IMR-90 (cell line): Measurements from ENCODE around the gene SLC38A3. TPM values are rescaled to one million over a fixed set of nuclear protein-coding genes. Genes with fewer than 3 reads are reported as not detected.

Experiments used
- ATAC-seq: fragments of 200-7000 bp; cut with Tn5 transposase; 2 replicates; pipeline ENCODE4 v1.9.1; 2020; ENCODE audit warnings: low read depth, mild to moderate bottlenecking, moderate library complexity
- BruUV-seq: library from RNA; stranded (reverse); fragments of 400-500 nt; replicated peaks from 2 replicates; lab custom pipeline; 2021; lab: Mats Ljungman, UMichigan
- CTCF ChIA-PET: fragments of 300-600 bp; formaldehyde crosslinking; extraction: SDS; loops from one replicate; lab custom pipeline; 2021; ENCODE audit warnings: antibody characterized with exemption; lab: Yijun Ruan, JAX
- POLR2A ChIA-PET: fragments of 300-600 bp; sonication (Branson Sonifier 250); formaldehyde crosslinking; loops from one replicate; lab custom pipeline; 2022; ENCODE audit warnings: antibody characterized with exemption; ENCODE audit not compliant: unreplicated experiment; lab: Charles Lee
- DNase-seq: peaks from one replicate; pipeline ENCODE4 v3.0.0; 2013
- H2AFZ ChIP-seq: replicated peaks from 2 replicates; pipeline ENCODE3; 2013; ENCODE audit warnings: low read length, mild to moderate bottlenecking; ENCODE audit not compliant: poor library complexity
- H2AK5ac ChIP-seq: 2 replicates; pipeline ENCODE4 v1.6.1; 2013; ENCODE audit warnings: low read depth, low read length, inconsistent platforms
- H2AK9ac ChIP-seq: replicated peaks from 2 replicates; pipeline ENCODE3; 2013; ENCODE audit warnings: mild to moderate bottlenecking, low read depth, low read length, moderate library complexity; ENCODE audit not compliant: poor library complexity
- H2BK120ac ChIP-seq: 2 replicates; pipeline ENCODE4 v1.6.1; 2013; ENCODE audit warnings: low read depth, low read length, inconsistent platforms
- H2BK15ac ChIP-seq: 3 replicates; pipeline ENCODE4 v1.6.1; 2013; ENCODE audit warnings: low read depth, low read length, inconsistent platforms
- H2BK20ac ChIP-seq: 2 replicates; pipeline ENCODE4 v1.6.1; 2013; ENCODE audit warnings: low read depth, mild to moderate bottlenecking, inconsistent platforms, low read length, moderate library complexity
- H2BK5ac ChIP-seq: 2 replicates; pipeline ENCODE4 v1.6.1; 2013; ENCODE audit warnings: mild to moderate bottlenecking, low read depth, low read length, inconsistent platforms; ENCODE audit not compliant: poor library complexity, severe bottlenecking
- H3K14ac ChIP-seq: replicated peaks from 2 replicates; pipeline ENCODE4 v1.6.1; 2013; ENCODE audit warnings: low read depth, low read length, inconsistent platforms
- H3K18ac ChIP-seq: 2 replicates; pipeline ENCODE4 v1.6.1; 2013; ENCODE audit warnings: low read depth, low read length, control low read depth
- H3K23ac ChIP-seq: 2 replicates; pipeline ENCODE4 v1.6.1; 2013; ENCODE audit warnings: low read depth, low read length, inconsistent platforms
- H3K27ac ChIP-seq: 2 replicates; pipeline ENCODE4 v1.5.1; 2013; ENCODE audit warnings: mild to moderate bottlenecking, control low read depth, low read length; ENCODE audit not compliant: insufficient read depth
- H3K27me3 ChIP-seq: 2 replicates; pipeline ENCODE4 v1.6.1; 2013; ENCODE audit warnings: low read length; ENCODE audit not compliant: control insufficient read depth, insufficient read depth
- H3K36me3 ChIP-seq: 2 replicates; pipeline ENCODE4 v1.6.1; 2013; ENCODE audit warnings: low read length, mixed read lengths; ENCODE audit not compliant: control insufficient read depth, insufficient read depth
- H3K4ac ChIP-seq: 2 replicates; pipeline ENCODE4 v1.6.1; 2013; ENCODE audit warnings: low read depth, low read length, inconsistent platforms
- H3K4me1 ChIP-seq: 2 replicates; pipeline ENCODE4 v1.6.1; 2013; ENCODE audit warnings: low read length, mixed read lengths; ENCODE audit not compliant: control insufficient read depth, insufficient read depth
- H3K4me2 ChIP-seq: 2 replicates; pipeline ENCODE4 v1.6.1; 2013; ENCODE audit warnings: low read depth, mild to moderate bottlenecking, control low read depth, low read length, moderate library complexity
- H3K4me3 ChIP-seq: 2 replicates; pipeline ENCODE4 v1.5.1; 2013; ENCODE audit warnings: low read depth, mild to moderate bottlenecking, control low read depth, low read length, moderate library complexity; ENCODE audit not compliant: insufficient read depth
- H3K56ac ChIP-seq: 2 replicates; pipeline ENCODE4 v1.6.1; 2013; ENCODE audit warnings: low read length, inconsistent platforms; ENCODE audit not compliant: insufficient read depth; ENCODE audit errors: extremely low read depth
- H3K79me1 ChIP-seq, 2 experiments: 2 replicates each; pipeline ENCODE4 v1.6.1; 2013; ENCODE audit warnings: low read length in 2 of 2, inconsistent platforms in 1 of 2, low read depth in 1 of 2
- H3K9ac ChIP-seq: 2 replicates; pipeline ENCODE4 v1.6.1; 2013; ENCODE audit warnings: low read depth, low read length, control low read depth
- H3K9me1 ChIP-seq: 2 replicates; pipeline ENCODE4 v1.6.1; 2013; ENCODE audit warnings: low read length, inconsistent platforms; ENCODE audit not compliant: insufficient read depth
- H3K9me3 ChIP-seq: 2 replicates; pipeline ENCODE4 v1.6.1; 2013; ENCODE audit warnings: low read length; ENCODE audit not compliant: control insufficient read depth, insufficient read depth
- H4K20me1 ChIP-seq: 2 replicates; pipeline ENCODE4 v1.6.1; 2013; ENCODE audit warnings: low read length, inconsistent platforms; ENCODE audit not compliant: insufficient read depth
- H4K5ac ChIP-seq: 2 replicates; pipeline ENCODE4 v1.6.1; 2013; ENCODE audit warnings: mild to moderate bottlenecking, low read depth, low read length, control low read depth
- H4K8ac ChIP-seq, 2 experiments: 2 replicates each; pipeline ENCODE4 v1.6.1; 2013; ENCODE audit warnings: low read depth in 2 of 2, low read length in 2 of 2, control low read depth in 1 of 2, inconsistent platforms in 1 of 2
- H4K91ac ChIP-seq: 2 replicates; pipeline ENCODE4 v1.6.1; 2013; ENCODE audit warnings: low read depth, low read length, inconsistent platforms; ENCODE audit not compliant: insufficient read depth
- BHLHE40 ChIP-seq: fragments of 150-350 bp; IDR thresholded peaks from 2 replicates; pipeline ENCODE4 v1.6.1; 2016; ENCODE audit warnings: mild to moderate bottlenecking, low read depth, low read length
- CEBPB ChIP-seq: IDR thresholded peaks from 2 replicates; pipeline ENCODE4 v1.6.1; 2012; ENCODE audit warnings: low read depth, low read length, improper control_type of control experiment
- CHD1 ChIP-seq: IDR thresholded peaks from 2 replicates; pipeline ENCODE4 v1.6.1; 2012; ENCODE audit warnings: low read depth, low read length, improper control_type of control experiment
- CTCF ChIP-seq: conservative IDR thresholded peaks from 2 replicates; pipeline ENCODE4 v1.5.1; 2012; ENCODE audit warnings: mild to moderate bottlenecking, low read depth, low read length, improper control_type of control experiment
- ELK1 ChIP-seq: fragments of 150-350 bp; IDR thresholded peaks from 2 replicates; pipeline ENCODE4 v1.6.1; 2016; ENCODE audit warnings: low read depth, mild to moderate bottlenecking, low read length, moderate library complexity, borderline replicate concordance
- FOS ChIP-seq: fragments of 150-350 bp; IDR thresholded peaks from 2 replicates; pipeline ENCODE4 v1.6.1; 2016; ENCODE audit warnings: low read depth, low read length
- MAFK ChIP-seq: IDR thresholded peaks from 2 replicates; pipeline ENCODE4 v1.6.1; 2012; ENCODE audit warnings: low read depth, low read length, improper control_type of control experiment
- MAZ ChIP-seq: IDR thresholded peaks from 2 replicates; pipeline ENCODE4 v1.6.1; 2012; ENCODE audit warnings: low read depth, mild to moderate bottlenecking, low read length, improper control_type of control experiment, moderate library complexity, borderline replicate concordance
- MXI1 ChIP-seq: IDR thresholded peaks from 2 replicates; pipeline ENCODE4 v1.6.1; 2012; ENCODE audit warnings: low read depth, mild to moderate bottlenecking, low read length, moderate library complexity, borderline replicate concordance
- NFE2L2 ChIP-seq: fragments of 150-350 bp; IDR thresholded peaks from 2 replicates; pipeline ENCODE4 v1.6.1; 2016; ENCODE audit warnings: low read depth, mild to moderate bottlenecking, low read length
- POLR2A ChIP-seq: IDR thresholded peaks from 2 replicates; pipeline ENCODE4 v1.6.1; 2012; ENCODE audit warnings: mild to moderate bottlenecking, low read depth, low read length
- RAD21 ChIP-seq: IDR thresholded peaks from 2 replicates; pipeline ENCODE4 v1.6.1; 2012; ENCODE audit warnings: low read length, improper control_type of control experiment
- RCOR1 ChIP-seq: IDR thresholded peaks from 2 replicates; pipeline ENCODE4 v1.6.1; 2012; ENCODE audit warnings: mild to moderate bottlenecking, low read length, improper control_type of control experiment; ENCODE audit not compliant: insufficient replicate concordance
- RFX5 ChIP-seq: IDR thresholded peaks from 2 replicates; pipeline ENCODE4 v1.8.0; 2012; ENCODE audit warnings: low read depth, mild to moderate bottlenecking, low read length, moderate library complexity
- SMC3 ChIP-seq: fragments of 150-350 bp; IDR thresholded peaks from 2 replicates; pipeline ENCODE4 v1.6.1; 2016; ENCODE audit warnings: low read depth, mild to moderate bottlenecking, antibody characterized with exemption, low read length, moderate library complexity
- USF2 ChIP-seq: fragments of 150-350 bp; IDR thresholded peaks from 2 replicates; pipeline ENCODE4 v1.6.1; 2017; ENCODE audit warnings: mild to moderate bottlenecking, antibody characterized with exemption, low read length, low read depth
- WGBS, 2 experiments: methylation state at CpG; one replicate each; pipeline versions ENCODE4 v1.1.5 to v1.1.7; 2013; ENCODE audit warnings: missing lambda C conversion rate in 2 of 2; ENCODE audit not compliant: insufficient read length in 1 of 2; ENCODE audit errors: extremely low coverage in 2 of 2; 5-methylcytosine and 5-hydroxymethylcytosine counted together
- dilution Hi-C: fragments of 300-500 bp; cut with HindIII; formaldehyde crosslinking; loops from one replicate; pipeline ENCODE4 v1.14.3; 2018; ENCODE audit warnings: low sequenced_read_pairs; ENCODE audit not compliant: unreplicated experiment
- in situ Hi-C: fragments of 300-500 bp; cut with MboI; formaldehyde crosslinking; loops from 3 replicates; pipeline ENCODE4 v1.14.3; 2019; ENCODE audit warnings: low sequenced_read_pairs, inconsistent platforms, mixed read lengths
- intact Hi-C: fragments of 100-400 bp; cut with micrococcal nuclease; formaldehyde crosslinking; loops from 2 replicates; pipeline ENCODE4 v1.10.0; 2022
- polyA plus RNA-seq, 3 experiments: library from polyadenylated mRNA; depleted of rRNA; stranded (reverse); fragments of >200 nt; gene quantifications; 2 replicates each; pipeline ENCODE4 v1.2.3, GENCODE V29; 2012; ENCODE audit warnings: low replicate concordance in 1 of 3
- total RNA-seq: library from RNA; depleted of rRNA; stranded (reverse); fragments of >200 nt; gene quantifications from 2 replicates; pipeline ENCODE4 v1.2.3, GENCODE V29; 2012

SLC38A3 gene
- total and polyA plus RNA-seq, 2 of the 4 experiments (the other 2 are of a cell fraction), result 0.12 to 0.36 TPM

GRCh38 chr3:50239649-50240048, 34.6 kb downstream of the SLC38A3 start:
- Histone ChIP-seq H3K4ac (no peak overlapping the region), H2BK20ac (no peak overlapping the region), H3K14ac (no peak overlapping the region), H3K27me3 (no peaks in the 10 kb centered on the region), H3K4me3 (no peak overlapping the region), H4K8ac (no peak overlapping the region; a peak in 1 of 4 replicates), H3K18ac (no peak overlapping the region), H3K9ac (0 out of 2 replicates have a peak overlapping the region, but pooled peaks have one; percentile 11), H3K4me1 (peaks cover 35% of the 10 kb centered on the region), H4K20me1 (peaks cover 80% of the 10 kb centered on the region), H2AK5ac (peak overlapping the region; percentile 8; the same call in 1 of the 2 replicates), H3K9me1 (peaks cover 10% of the 10 kb centered on the region), H3K27ac (no peak overlapping the region), H3K23ac (0 out of 2 replicates have a peak overlapping the region, but pooled peaks have one; percentile 20), H3K79me1 (peaks cover 0 to 61% of the 10 kb centered on the region in 2 experiments; a peak in 2 of 4 replicates), H2AK9ac (no peak overlapping the region), H3K4me2 (no peak overlapping the region), H2BK5ac (no peak overlapping the region), H3K36me3 (peaks cover 21% of the 10 kb centered on the region), H4K5ac (no peak overlapping the region), H2AFZ (no peak overlapping the region), H2BK15ac (no peak overlapping the region), H4K91ac (no peak overlapping the region), H3K9me3 (no peaks in the 10 kb centered on the region), H3K56ac (no peak overlapping the region), H2BK120ac (no peak overlapping the region)
- TF ChIP-seq USF2 (no peak), NFE2L2 (no peak), MAZ (no peak), RFX5 (no peak), POLR2A (no peak), BHLHE40 (no peak), RCOR1 (no peak), SMC3 (no peak), CHD1 (no peak), RAD21 (no peak), CTCF (no peak), CEBPB (no peak), MXI1 (no peak), ELK1 (no peak), MAFK (no peak), FOS (no peak)
- POLR2A ChIA-PET, result no interaction called here
- CTCF ChIA-PET, result no interaction called here
- no TSS peak for BruUV-seq
- intact Hi-C loops, result no loop called here
- ATAC-seq, result no peak
- dilution Hi-C loops, result no loop called here
- DNase-seq, result no peak
- in situ Hi-C loops, result no loop called here
- 40% methylated on average over 1 of the region's 4 CpGs; no CpG with 5 or more reads in 1 of the 2 experiments for WGBS, 2 experiments
